ENCODE measurements around the gene MAGEB18. TPM values are rescaled to one million over a fixed set of nuclear protein-coding genes. Genes with fewer than 3 reads are reported as not detected.

Gene MAGEB18
- polyA plus RNA-seq (ENCODE audit: insufficient read length): not detected

GRCh38 chrX:26138274-26138673 is at the start of gene MAGEB18:
Gene MAGEB18 (plus strand): TSS chrX:26138343. CDS start chrX:26138986, 643 bp downstream.
- no peak for DNase-seq (ENCODE audit: low read depth)

- no peak for DNase-seq (ENCODE audit: low read depth)
These were observed 37.7 kb upstream of the MAGEB18 start for GRCh38 chrX:26100421-26100920.

GRCh38 chrX:26109142-26109541 is 29.0 kb upstream of the MAGEB18 start:
- no peak for DNase-seq (ENCODE audit: low read depth)

- no peak for DNase-seq (ENCODE audit: low read depth)
These were observed 7.9 kb downstream of the MAGEB18 start for GRCh38 chrX:26146024-26146423.

- DNase-seq (ENCODE audit: low read depth): no peak
These were observed 22.2 kb downstream of the MAGEB18 start, which contains the start of gene MAGEB6B for GRCh38 chrX:26160301-26160700. Gene MAGEB6B (plus strand): TSS chrX:26160601. CDS start chrX:26160601, 0 bp downstream.

Other genes starting within 250 kb of the MAGEB18 start
- not detected for gene MAGEB6B, start 22.3 kb downstream of the MAGEB18 start, polyA plus RNA-seq (ENCODE audit: insufficient read length)
- gene MAGEB6, start 54.1 kb downstream of the MAGEB18 start, polyA plus RNA-seq (ENCODE audit: insufficient read length): not detected
- gene MAGEB5, start 77.8 kb downstream of the MAGEB18 start, polyA plus RNA-seq (ENCODE audit: insufficient read length): not detected